Measurements from ENCODE around the gene HDAC4. TPM values are rescaled to one million over a fixed set of nuclear protein-coding genes. Genes with fewer than 3 reads are reported as not detected.

HDAC4 gene
- total RNA-seq, 1 experiment from 2014 or later = 21.8 TPM

- Mint-ChIP-seq H3K4me1 (ENCODE audit: insufficient read depth, unreplicated experiment) (no peaks in the 10 kb centered on the region), H3K36me3 (ENCODE audit: insufficient read depth, unreplicated experiment) (peaks cover 6% of the 10 kb centered on the region), H3K27ac (ENCODE audit: low read depth, unreplicated experiment) (no peak overlapping the region), H3K27me3 (ENCODE audit: insufficient read depth, unreplicated experiment) (no peaks in the 10 kb centered on the region), H3K9me3 (ENCODE audit: unreplicated experiment) (no peaks in the 10 kb centered on the region), H3K4me3 (ENCODE audit: unreplicated experiment) (no peak overlapping the region)
- DNase-seq (ENCODE audit: unreplicated experiment) = no peak
- no TSS peak for BruUV-seq (replicated peaks)
- intact Hi-C loops (cut with micrococcal nuclease) = no loop called here
- ChIA-PET CTCF (no interaction called here), POLR2A (no interaction called here)
- TF ChIP-seq CTCF (IDR thresholded peaks at IDR 0.05; ENCODE audit: unreplicated experiment) = no peak
Measured at GRCh38 chr2:239241431-239241960, 159.3 kb downstream of the HDAC4 start.

- CTCF ChIA-PET = interaction anchor here (1.1 kb wide), 1 partner anchor 59 kb away, joined by 4 read pairs; no protein-coding TSS in a partner anchor
- no peaks in the 10 kb centered on the region for H3K27me3 Mint-ChIP-seq (ENCODE audit: insufficient read depth, unreplicated experiment)
Measured at GRCh38 chr2:239240414-239240881, 160.4 kb downstream of the HDAC4 start.

GRCh38 chr2:239239607-239240413, 161.0 kb downstream of the HDAC4 start:
- intact Hi-C loops (cut with micrococcal nuclease) = no loop called here
- TF ChIP-seq CTCF (IDR thresholded peaks at IDR 0.05; ENCODE audit: unreplicated experiment) = no peak
- H3K4me3 Mint-ChIP-seq (ENCODE audit: unreplicated experiment) = no peak overlapping the region
- H3K36me3 Mint-ChIP-seq (ENCODE audit: insufficient read depth, unreplicated experiment) = peaks cover 6% of the 10 kb centered on the region
- no peaks in the 10 kb centered on the region for H3K4me1 Mint-ChIP-seq (ENCODE audit: insufficient read depth, unreplicated experiment)
- ChIA-PET POLR2A (interaction anchor here (1.2 kb wide), 1 partner anchor 10 kb away, joined by 3 read pairs; no protein-coding TSS in a partner anchor), CTCF (interaction anchor here (1.1 kb wide), 1 partner anchor 58 kb away, joined by 4 read pairs; no protein-coding TSS in a partner anchor)
- H3K27me3 Mint-ChIP-seq (ENCODE audit: insufficient read depth, unreplicated experiment) = no peaks in the 10 kb centered on the region
- BruUV-seq (replicated peaks) = no TSS peak
- no peaks in the 10 kb centered on the region for H3K9me3 Mint-ChIP-seq (ENCODE audit: unreplicated experiment)
- H3K27ac Mint-ChIP-seq (ENCODE audit: low read depth, unreplicated experiment) = no peak overlapping the region
- DNase-seq (ENCODE audit: unreplicated experiment) = no peak

More at GRCh38 chr2:239240414-239240881, 160.4 kb downstream of the HDAC4 start:
- H3K27ac Mint-ChIP-seq (ENCODE audit: low read depth, unreplicated experiment) = no peak overlapping the region
- POLR2A ChIA-PET = interaction anchor here (1.2 kb wide), 1 partner anchor 9 kb away, joined by 3 read pairs; no protein-coding TSS in a partner anchor
- intact Hi-C loops (cut with micrococcal nuclease) = no loop called here
- no peaks in the 10 kb centered on the region for H3K9me3 Mint-ChIP-seq (ENCODE audit: unreplicated experiment)
- H3K36me3 Mint-ChIP-seq (ENCODE audit: insufficient read depth, unreplicated experiment) = peaks cover 6% of the 10 kb centered on the region
- H3K4me3 Mint-ChIP-seq (ENCODE audit: unreplicated experiment) = no peak overlapping the region
- no peak for TF ChIP-seq CTCF (IDR thresholded peaks at IDR 0.05; ENCODE audit: unreplicated experiment)
- no peaks in the 10 kb centered on the region for H3K4me1 Mint-ChIP-seq (ENCODE audit: insufficient read depth, unreplicated experiment)
- no peak for DNase-seq (ENCODE audit: unreplicated experiment)
- no TSS peak for BruUV-seq (replicated peaks)

DNA sequence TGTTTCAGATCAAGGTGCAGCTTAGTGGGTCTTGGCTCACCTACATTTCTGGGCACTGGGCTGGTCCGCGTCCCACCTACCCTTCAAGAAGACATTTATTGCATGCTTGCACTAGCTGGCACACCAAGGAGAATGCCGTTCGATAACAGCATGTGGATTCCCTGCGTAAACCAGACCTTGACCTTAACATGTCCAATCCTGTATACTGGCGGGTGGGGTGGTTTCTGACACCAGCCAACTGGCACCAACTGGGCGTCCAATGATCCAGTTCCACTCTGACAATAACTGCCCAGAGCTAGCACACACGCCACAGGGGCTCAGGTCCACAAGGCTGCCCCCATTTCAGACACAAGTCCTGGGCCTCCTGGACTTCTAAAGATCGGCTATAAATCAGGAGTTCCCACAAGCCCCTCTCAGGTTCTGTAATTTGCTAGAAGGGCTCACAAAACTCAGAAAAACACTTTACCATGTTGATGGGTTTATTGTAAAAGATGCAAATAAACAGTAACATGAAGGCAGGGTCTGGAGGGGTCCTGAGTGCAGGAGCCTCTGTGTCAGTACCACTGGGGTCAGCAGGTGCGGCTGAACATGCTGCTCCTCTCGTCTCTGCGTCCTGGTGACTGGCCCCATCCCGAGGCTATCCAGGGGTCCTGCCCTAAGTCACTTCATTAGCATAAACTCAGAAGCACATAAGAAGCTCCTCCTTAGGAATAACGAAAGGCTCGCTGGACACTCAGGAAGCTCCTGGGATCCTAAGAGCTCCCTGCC, 161.8 kb downstream of the HDAC4 start:
- ChIA-PET CTCF (interaction anchor here (1.1 kb wide), 1 partner anchor 57 kb away, joined by 4 read pairs; no protein-coding TSS in a partner anchor), POLR2A (interaction anchor here (1.2 kb wide), 1 partner anchor 11 kb away, joined by 3 read pairs; no protein-coding TSS in a partner anchor)
- H3K36me3 Mint-ChIP-seq (ENCODE audit: insufficient read depth, unreplicated experiment) = peaks cover 6% of the 10 kb centered on the region
- no peak for TF ChIP-seq CTCF (IDR thresholded peaks at IDR 0.05; ENCODE audit: unreplicated experiment)
- DNase-seq (ENCODE audit: unreplicated experiment) = no peak
- intact Hi-C loops (cut with micrococcal nuclease) = no loop called here
- no peaks in the 10 kb centered on the region for H3K9me3 Mint-ChIP-seq (ENCODE audit: unreplicated experiment)
- H3K4me1 Mint-ChIP-seq (ENCODE audit: insufficient read depth, unreplicated experiment) = no peaks in the 10 kb centered on the region
- no peak overlapping the region for H3K27ac Mint-ChIP-seq (ENCODE audit: low read depth, unreplicated experiment)
- no peaks in the 10 kb centered on the region for H3K27me3 Mint-ChIP-seq (ENCODE audit: insufficient read depth, unreplicated experiment)
- no TSS peak for BruUV-seq (replicated peaks)
- no peak overlapping the region for H3K4me3 Mint-ChIP-seq (ENCODE audit: unreplicated experiment)
